OCI-LY1 (cell line): ENCODE results near the gene HDLBP.

ENCODE experiments used
- H2AFZ ChIP-seq: fragments of 200-600 bp; sonication (generic), shearing (Covaris generic); 2 replicates; pipeline ENCODE4 v1.6.0; 2014; ENCODE audit warnings: antibody characterized with exemption, mild to moderate bottlenecking, low read length
- H3F3A ChIP-seq: fragments of 200-600 bp; sonication (generic), shearing (Covaris generic); 2 replicates; pipeline ENCODE4 v1.6.0; 2014; ENCODE audit warnings: mild to moderate bottlenecking, antibody characterized with exemption, low read length, moderate library complexity; ENCODE audit not compliant: insufficient read depth
- H3K27ac ChIP-seq: fragments of 200-600 bp; sonication (generic); 2 replicates; pipeline ENCODE4 v1.5.1; 2014; ENCODE audit warnings: low read length, mixed run types, mild to moderate bottlenecking, low read depth; ENCODE audit not compliant: poor library complexity, severe bottlenecking
- H3K27me3 ChIP-seq: fragments of 200-600 bp; sonication (generic); 2 replicates; pipeline ENCODE4 v1.6.0; 2014; ENCODE audit warnings: antibody characterized with exemption, mild to moderate bottlenecking, low read length, moderate library complexity; ENCODE audit not compliant: insufficient read depth
- H3K36me3 ChIP-seq: fragments of 200-600 bp; sonication (generic); 2 replicates; pipeline ENCODE4 v1.6.1; 2014; ENCODE audit warnings: mild to moderate bottlenecking, antibody characterized with exemption, low read length, moderate library complexity, mixed read lengths; ENCODE audit not compliant: insufficient read depth
- H3K4me1 ChIP-seq: fragments of 200-600 bp; sonication (generic); 2 replicates; pipeline ENCODE4 v1.5.1; 2014; ENCODE audit warnings: mild to moderate bottlenecking, low read length, moderate library complexity; ENCODE audit not compliant: insufficient read depth, severe bottlenecking
- H3K4me2 ChIP-seq: fragments of 200-600 bp; sonication (generic), shearing (Covaris generic); 2 replicates; pipeline ENCODE4 v1.6.1; 2014; ENCODE audit warnings: low read length
- H3K4me3 ChIP-seq: fragments of 200-600 bp; sonication (generic); 2 replicates; pipeline ENCODE4 v1.5.1; 2014; ENCODE audit warnings: low read length, low read depth, mild to moderate bottlenecking, mixed read lengths; ENCODE audit not compliant: poor library complexity, severe bottlenecking
- H3K79me2 ChIP-seq: fragments of 200-600 bp; shearing (Covaris generic); 2 replicates; pipeline ENCODE4 v1.6.1; 2016; ENCODE audit warnings: mixed run types, low read length, mixed read lengths; ENCODE audit not compliant: insufficient read depth
- H3K9ac ChIP-seq: fragments of 200-600 bp; sonication (generic), shearing (Covaris generic); 2 replicates; pipeline ENCODE4 v1.6.1; 2014; ENCODE audit warnings: mild to moderate bottlenecking, low read length, mixed read lengths
- H3K9me2 ChIP-seq: fragments of 200-600 bp; sonication (generic), shearing (Covaris generic); 2 replicates; pipeline ENCODE4 v1.6.1; 2014; ENCODE audit warnings: low read depth, mild to moderate bottlenecking, low read length, mixed read lengths
- H3K9me3 ChIP-seq: fragments of 200-600 bp; shearing (Covaris generic); 2 replicates; pipeline ENCODE4 v1.6.1; 2014; ENCODE audit warnings: low read length, mixed read lengths
- H4K20me1 ChIP-seq: fragments of 200-600 bp; sonication (generic), shearing (Covaris generic); 2 replicates; pipeline ENCODE4 v1.6.0; 2016; ENCODE audit warnings: mild to moderate bottlenecking, low read length; ENCODE audit not compliant: insufficient read depth
- EZH2 ChIP-seq: fragments of 200-600 bp; sonication (generic), shearing (Covaris generic); IDR thresholded peaks from 2 replicates; pipeline ENCODE4 v1.8.0; 2017; ENCODE audit warnings: borderline replicate concordance, mixed run types, mild to moderate bottlenecking, antibody characterized with exemption, low read length, moderate library complexity, mixed read lengths
- TF ChIP-seq, protein P1 (sequence below): fragments of 200-600 bp; sonication (generic), shearing (Covaris generic); IDR thresholded peaks from 2 replicates; pipeline ENCODE4 v1.5.1; 2017; ENCODE audit warnings: mild to moderate bottlenecking, antibody characterized with exemption, low read length, moderate library complexity, mixed read lengths

HDLBP gene

DNA sequence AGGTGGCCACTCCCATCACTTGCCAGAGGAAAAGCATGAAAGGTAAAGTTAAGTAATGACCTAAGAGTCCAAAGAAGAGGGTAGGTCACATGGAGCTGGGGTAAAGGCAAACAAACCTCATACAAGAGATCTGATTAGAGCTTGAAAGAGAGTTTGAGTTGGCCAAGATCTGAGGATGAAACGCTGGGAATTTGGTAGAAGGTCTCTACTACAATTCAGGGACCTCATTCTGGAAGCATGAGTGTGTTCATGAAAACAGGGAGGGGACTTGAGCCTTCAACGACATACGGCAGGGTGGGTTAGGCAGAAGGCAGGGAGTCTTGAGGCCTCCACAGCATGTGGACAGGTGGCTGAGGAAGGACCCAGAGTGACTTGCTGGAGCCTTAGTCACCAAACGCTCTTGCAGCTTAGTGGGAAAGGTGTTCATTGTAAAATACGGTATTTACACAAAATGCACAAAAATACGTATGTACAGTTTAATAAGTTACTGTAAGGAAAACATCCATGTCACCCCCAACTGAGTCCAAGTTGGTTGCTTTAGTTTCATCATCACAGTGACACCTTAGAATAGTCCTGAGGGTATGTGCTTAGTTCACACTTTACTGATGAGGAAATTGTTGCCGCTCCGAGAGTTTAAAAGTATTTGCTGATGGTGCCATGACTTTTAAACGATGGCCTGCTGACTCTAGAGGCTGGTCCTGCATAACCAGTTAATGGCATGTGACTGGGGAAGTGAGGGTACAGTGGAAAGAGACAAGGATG is 35.6 kb upstream of the HDLBP start:
- Histone ChIP-seq H4K20me1 (no peaks in the 10 kb centered on the region), H3K4me2 (no peak overlapping the region), H3K9ac (no peak overlapping the region), H3K27ac (no peak overlapping the region), H3K4me3 (no peak overlapping the region), H3F3A (0 out of 2 replicates have a peak, but pooled peaks cover 11% of the 10 kb centered on the region), H3K9me3 (no peaks in the 10 kb centered on the region), H3K36me3 (peaks cover 90% of the 10 kb centered on the region), H3K4me1 (peaks cover 6% of the 10 kb centered on the region), H2AFZ (no peak overlapping the region), H3K27me3 (no peaks in the 10 kb centered on the region), H3K79me2 (no peaks in the 10 kb centered on the region), H3K9me2 (no peaks in the 10 kb centered on the region)
- TF ChIP-seq, protein P1, sequence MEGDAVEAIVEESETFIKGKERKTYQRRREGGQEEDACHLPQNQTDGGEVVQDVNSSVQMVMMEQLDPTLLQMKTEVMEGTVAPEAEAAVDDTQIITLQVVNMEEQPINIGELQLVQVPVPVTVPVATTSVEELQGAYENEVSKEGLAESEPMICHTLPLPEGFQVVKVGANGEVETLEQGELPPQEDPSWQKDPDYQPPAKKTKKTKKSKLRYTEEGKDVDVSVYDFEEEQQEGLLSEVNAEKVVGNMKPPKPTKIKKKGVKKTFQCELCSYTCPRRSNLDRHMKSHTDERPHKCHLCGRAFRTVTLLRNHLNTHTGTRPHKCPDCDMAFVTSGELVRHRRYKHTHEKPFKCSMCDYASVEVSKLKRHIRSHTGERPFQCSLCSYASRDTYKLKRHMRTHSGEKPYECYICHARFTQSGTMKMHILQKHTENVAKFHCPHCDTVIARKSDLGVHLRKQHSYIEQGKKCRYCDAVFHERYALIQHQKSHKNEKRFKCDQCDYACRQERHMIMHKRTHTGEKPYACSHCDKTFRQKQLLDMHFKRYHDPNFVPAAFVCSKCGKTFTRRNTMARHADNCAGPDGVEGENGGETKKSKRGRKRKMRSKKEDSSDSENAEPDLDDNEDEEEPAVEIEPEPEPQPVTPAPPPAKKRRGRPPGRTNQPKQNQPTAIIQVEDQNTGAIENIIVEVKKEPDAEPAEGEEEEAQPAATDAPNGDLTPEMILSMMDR = no peak
- TF ChIP-seq EZH2 = no peak

GRCh38 chr2:241350530-241350877 is 35.0 kb upstream of the HDLBP start:
- H3K36me3 ChIP-seq = peaks cover 95% of the 10 kb centered on the region
- TF ChIP-seq, protein P1 = no peak
- TF ChIP-seq EZH2 = no peak
- no peak overlapping the region for H3K4me2 ChIP-seq
- no peaks in the 10 kb centered on the region for H3K27me3 ChIP-seq
- no peak overlapping the region for H3K9ac ChIP-seq
- peaks cover 6% of the 10 kb centered on the region for H3K4me1 ChIP-seq
- no peak overlapping the region for H2AFZ ChIP-seq
- H4K20me1 ChIP-seq = no peaks in the 10 kb centered on the region
- H3K27ac ChIP-seq = no peak overlapping the region
- H3F3A ChIP-seq = 0 out of 2 replicates have a peak, but pooled peaks cover 11% of the 10 kb centered on the region
- no peak overlapping the region for H3K4me3 ChIP-seq
- H3K9me2 ChIP-seq = no peaks in the 10 kb centered on the region
- H3K79me2 ChIP-seq = no peaks in the 10 kb centered on the region
- H3K9me3 ChIP-seq = no peaks in the 10 kb centered on the region

- Histone ChIP-seq H3K9ac (no peak overlapping the region), H3K36me3 (peaks cover 98% of the 10 kb centered on the region), H3K27me3 (no peaks in the 10 kb centered on the region), H3K4me1 (peaks cover 2% of the 10 kb centered on the region), H3K9me3 (no peaks in the 10 kb centered on the region), H4K20me1 (no peaks in the 10 kb centered on the region), H3K9me2 (no peaks in the 10 kb centered on the region), H3K4me2 (no peak overlapping the region), H3K4me3 (no peak overlapping the region), H2AFZ (no peak overlapping the region), H3K79me2 (no peaks in the 10 kb centered on the region), H3K27ac (no peak overlapping the region), H3F3A (0 out of 2 replicates have a peak, but pooled peaks cover 11% of the 10 kb centered on the region)
- TF ChIP-seq, protein P1 = no peak
- TF ChIP-seq EZH2 = no peak
Measured at GRCh38 chr2:241349941-241350340, 34.5 kb upstream of the HDLBP start.
